Smooth muscle cell (in vitro differentiated cells): ENCODE results near the gene BTG4. TPM values are rescaled to one million over a fixed set of nuclear protein-coding genes. Genes with fewer than 3 reads are reported as not detected.

Experiments used
- DNase-seq: peaks from one replicate; lab custom pipeline; 2025; ENCODE audit not compliant: unreplicated experiment; lab: John Stamatoyannopoulos, UW
- H2AFZ ChIP-seq: fragments of 200-600 bp; sonication (generic); 2 replicates; pipeline ENCODE4 v1.6.0; 2016; ENCODE audit warnings: antibody characterized with exemption, low read depth, mild to moderate bottlenecking
- H3F3A ChIP-seq: fragments of 200-600 bp; sonication (generic); 2 replicates; pipeline ENCODE4 v1.6.0; 2017; ENCODE audit warnings: antibody characterized with exemption, low read depth
- H3K27ac ChIP-seq: fragments of 200-600 bp; sonication (generic); 2 replicates; pipeline ENCODE4 v1.5.1; 2016; ENCODE audit warnings: low read depth, mild to moderate bottlenecking
- H3K27me3 ChIP-seq: fragments of 200-600 bp; sonication (generic); 2 replicates; pipeline ENCODE4 v1.6.1; 2016; ENCODE audit warnings: low read depth, mild to moderate bottlenecking
- H3K36me3 ChIP-seq: fragments of 200-600 bp; sonication (generic); 2 replicates; pipeline ENCODE4 v1.5.1; 2016; ENCODE audit warnings: low read depth
- H3K4me1 ChIP-seq: fragments of 200-600 bp; sonication (generic); 2 replicates; pipeline ENCODE4 v1.5.1; 2016; ENCODE audit warnings: low read depth
- H3K4me2 ChIP-seq: fragments of 200-600 bp; sonication (generic); 2 replicates; pipeline ENCODE4 v1.6.0; 2016; ENCODE audit warnings: mild to moderate bottlenecking
- H3K4me3 ChIP-seq: fragments of 200-600 bp; sonication (generic); 2 replicates; pipeline ENCODE4 v1.5.1; 2016; ENCODE audit warnings: mild to moderate bottlenecking
- H3K79me2 ChIP-seq: fragments of 200-600 bp; sonication (generic); 2 replicates; pipeline ENCODE4 v1.6.0; 2016; ENCODE audit warnings: low read depth, mild to moderate bottlenecking
- H3K9ac ChIP-seq: fragments of 200-600 bp; sonication (generic); 2 replicates; pipeline ENCODE4 v1.6.0; 2016; ENCODE audit warnings: low read depth
- H3K9me3 ChIP-seq: fragments of 200-600 bp; sonication (generic); replicated peaks from 2 replicates; pipeline ENCODE4 v1.5.1; 2016; ENCODE audit warnings: low read depth
- H4K20me1 ChIP-seq: fragments of 200-600 bp; sonication (generic); 2 replicates; pipeline ENCODE4 v1.6.0; 2016; ENCODE audit warnings: low read depth
- CTCF ChIP-seq: fragments of 200-600 bp; sonication (generic); IDR thresholded peaks from 2 replicates; pipeline ENCODE4 v1.5.1; 2017; ENCODE audit warnings: borderline replicate concordance, mild to moderate bottlenecking, antibody characterized with exemption; ENCODE audit not compliant: insufficient read depth, poor library complexity, severe bottlenecking
- WGBS: methylation state at CpG from one replicate; pipeline ENCODE4 v1.1.7; 2016; ENCODE audit warnings: low lambda C conversion rate; 5-methylcytosine and 5-hydroxymethylcytosine counted together
- polyA plus RNA-seq: library from polyadenylated mRNA; unstranded; fragments of >200 nt; fragmentation: Nextera tagmentation; extraction: Ambion mirVana; gene quantifications from 2 replicates; pipeline ENCODE4 v1.2.1, GENCODE V29; 2016
- total RNA-seq: library from RNA; depleted of rRNA; stranded (reverse); fragments of >200 nt; gene quantifications from 2 replicates; pipeline ENCODE4 v1.2.3, GENCODE V29; 2014

The BTG4 gene
- total and polyA plus RNA-seq, 2 experiments from 2014 or later: 0.21 TPM; not detected in 1

- H2AFZ ChIP-seq: no peak overlapping the region
- TF ChIP-seq CTCF: no peak
- peaks cover 7% of the 10 kb centered on the region for H3K36me3 ChIP-seq
- H3K9ac ChIP-seq: peak overlapping the region; percentile 33
- H3K4me1 ChIP-seq: peaks cover 6% of the 10 kb centered on the region
- DNase-seq: no peak
- no peak overlapping the region for H3K4me3 ChIP-seq
- no peaks in the 10 kb centered on the region for H3K27me3 ChIP-seq
- no peaks in the 10 kb centered on the region for H3F3A ChIP-seq
- H3K4me2 ChIP-seq: no peak overlapping the region
- H3K79me2 ChIP-seq: no peaks in the 10 kb centered on the region
- no peaks in the 10 kb centered on the region for H4K20me1 ChIP-seq
- no peaks in the 10 kb centered on the region for H3K9me3 ChIP-seq
- peak overlapping the region; percentile 76 for H3K27ac ChIP-seq
These were observed 43.1 kb upstream of the BTG4 start for GRCh38 chr11:111555255-111555654.

GRCh38 chr11:111554532-111554931 is 42.3 kb upstream of the BTG4 start:
- H3K4me2 ChIP-seq: no peak overlapping the region

GRCh38 chr11:111550258-111550657 is 38.1 kb upstream of the BTG4 start:
- peaks cover 8% of the 10 kb centered on the region for H3F3A ChIP-seq
- H3K9ac ChIP-seq: no peak overlapping the region
- H3K79me2 ChIP-seq: no peaks in the 10 kb centered on the region
- no peak for TF ChIP-seq CTCF
- H2AFZ ChIP-seq: no peak overlapping the region
- H4K20me1 ChIP-seq: peaks cover 16% of the 10 kb centered on the region
- 85% methylated on average over 2 of the region's 2 CpGs for WGBS
- peaks cover 14% of the 10 kb centered on the region for H3K36me3 ChIP-seq
- H3K9me3 ChIP-seq: no peaks in the 10 kb centered on the region
- no peaks in the 10 kb centered on the region for H3K27me3 ChIP-seq
- peaks cover 11% of the 10 kb centered on the region for H3K4me1 ChIP-seq
- no peak overlapping the region for H3K4me2 ChIP-seq
- no peak for DNase-seq
- no peak overlapping the region for H3K4me3 ChIP-seq
- H3K27ac ChIP-seq: no peak overlapping the region

More at GRCh38 chr11:111554532-111554931, 42.3 kb upstream of the BTG4 start:
- Histone ChIP-seq H3K4me1 (peaks cover 8% of the 10 kb centered on the region), H3K27ac (peak overlapping the region; percentile 76), H3K36me3 (peaks cover 7% of the 10 kb centered on the region), H3K4me3 (no peak overlapping the region), H2AFZ (no peak overlapping the region), H3K27me3 (no peaks in the 10 kb centered on the region), H3K9me3 (no peaks in the 10 kb centered on the region), H4K20me1 (no peaks in the 10 kb centered on the region), H3K9ac (no peak overlapping the region), H3K79me2 (no peaks in the 10 kb centered on the region), H3F3A (no peaks in the 10 kb centered on the region)
- TF ChIP-seq CTCF: no peak
- DNase-seq: no peak

- Histone ChIP-seq H3K27ac (no peak overlapping the region), H2AFZ (no peak overlapping the region), H3K27me3 (no peaks in the 10 kb centered on the region), H3K4me2 (no peak overlapping the region), H3K9me3 (no peaks in the 10 kb centered on the region), H4K20me1 (peaks cover 16% of the 10 kb centered on the region), H3K79me2 (no peaks in the 10 kb centered on the region), H3F3A (peaks cover 8% of the 10 kb centered on the region), H3K4me3 (no peak overlapping the region), H3K4me1 (peaks cover 11% of the 10 kb centered on the region), H3K36me3 (peaks cover 11% of the 10 kb centered on the region), H3K9ac (no peak overlapping the region)
- WGBS: 22% methylated on average over 3 of the region's 3 CpGs
- no peak for TF ChIP-seq CTCF
- DNase-seq: no peak
These were observed 37.6 kb upstream of the BTG4 start for GRCh38 chr11:111549869-111550203.
